ENCODE data around the gene STRA6. TPM values are rescaled to one million over a fixed set of nuclear protein-coding genes. Genes with fewer than 3 reads are reported as not detected.

Gene STRA6
- total RNA-seq, 4 donors from 2014 or later, result 0.12 TPM; not detected in 3

DNA sequence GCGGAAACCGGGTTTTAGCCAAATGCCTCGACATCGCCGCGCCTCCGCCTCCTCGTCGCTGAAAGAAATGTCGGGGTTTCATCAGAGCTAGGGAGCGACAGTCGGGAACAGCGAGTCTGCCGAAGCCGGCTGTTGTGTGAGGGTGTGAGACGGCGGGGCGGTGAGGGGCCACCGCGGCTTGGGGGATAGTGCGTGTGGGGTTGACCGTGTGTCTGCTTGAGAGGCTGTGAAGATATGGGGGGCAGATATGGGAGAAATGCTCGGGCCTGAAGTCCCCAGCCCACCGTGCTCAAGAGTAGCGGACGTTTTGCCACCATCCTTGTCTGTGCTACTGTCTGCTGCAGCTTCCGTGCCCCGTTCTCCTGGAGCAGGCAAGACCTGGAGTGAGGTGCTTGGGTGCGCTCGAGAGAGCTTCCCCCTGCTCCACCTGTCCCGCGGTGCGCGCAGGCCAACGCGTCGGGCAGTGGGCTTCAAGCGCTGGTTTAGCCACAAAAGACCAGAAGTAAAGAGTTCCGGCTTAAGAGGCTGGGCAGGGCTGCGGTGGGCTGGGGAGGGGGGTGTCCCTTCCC, 72.9 kb downstream of the STRA6 start:
- H3K4me3 ChIP-seq, result peak overlapping the region in 1 of 2 donors; percentile 46
- TF ChIP-seq POLR2AphosphoS5 (IDR thresholded peaks at IDR 0.05), result no peak
- no peak for TF ChIP-seq POLR2A (IDR thresholded peaks at IDR 0.05)
- TF ChIP-seq EP300 (IDR thresholded peaks at IDR 0.05), result no peak
- TF ChIP-seq, protein P1, sequence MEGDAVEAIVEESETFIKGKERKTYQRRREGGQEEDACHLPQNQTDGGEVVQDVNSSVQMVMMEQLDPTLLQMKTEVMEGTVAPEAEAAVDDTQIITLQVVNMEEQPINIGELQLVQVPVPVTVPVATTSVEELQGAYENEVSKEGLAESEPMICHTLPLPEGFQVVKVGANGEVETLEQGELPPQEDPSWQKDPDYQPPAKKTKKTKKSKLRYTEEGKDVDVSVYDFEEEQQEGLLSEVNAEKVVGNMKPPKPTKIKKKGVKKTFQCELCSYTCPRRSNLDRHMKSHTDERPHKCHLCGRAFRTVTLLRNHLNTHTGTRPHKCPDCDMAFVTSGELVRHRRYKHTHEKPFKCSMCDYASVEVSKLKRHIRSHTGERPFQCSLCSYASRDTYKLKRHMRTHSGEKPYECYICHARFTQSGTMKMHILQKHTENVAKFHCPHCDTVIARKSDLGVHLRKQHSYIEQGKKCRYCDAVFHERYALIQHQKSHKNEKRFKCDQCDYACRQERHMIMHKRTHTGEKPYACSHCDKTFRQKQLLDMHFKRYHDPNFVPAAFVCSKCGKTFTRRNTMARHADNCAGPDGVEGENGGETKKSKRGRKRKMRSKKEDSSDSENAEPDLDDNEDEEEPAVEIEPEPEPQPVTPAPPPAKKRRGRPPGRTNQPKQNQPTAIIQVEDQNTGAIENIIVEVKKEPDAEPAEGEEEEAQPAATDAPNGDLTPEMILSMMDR (IDR thresholded peaks at IDR 0.05), result no peak
- no peaks in the 10 kb centered on the region for H3K36me3 ChIP-seq
- WGBS, 2 donors (ENCODE audit: low coverage in 1 of 2), result 0% methylated on average over 2 to 4 of the region's 40 CpGs
- H3K27ac ChIP-seq, result peak overlapping the region in 2 of 4 donors; percentile 57 to 71
- peaks cover 0 to 16% (median 0%) of the 10 kb centered on the region in 3 donors for H3K9me3 ChIP-seq
- peaks cover 0 to 57% (median 28%) of the 10 kb centered on the region in 3 donors for H3K4me1 ChIP-seq
- no peak for ATAC-seq
- H3K27me3 ChIP-seq, result peaks cover 100% of the 10 kb centered on the region

Small RNAs within 50 kb of the gene (small RNA-seq; reads per million reads assigned to genes)
- gene RF00017, result 0 reads per million in 4 donors

Other genes with a start within 250 kb of the STRA6 start
- 10 to 100 TPM in 3 of 4 donors, 1 to 10 TPM in 1; 8.1 to 21.7 (median 13.7) TPM for gene STOML1, start 210.5 kb downstream of the STRA6 start, total RNA-seq
- 10 to 100 TPM; 24.1 to 75.1 (median 52.1) TPM for gene PML, start 208.1 kb downstream of the STRA6 start, total RNA-seq
- gene GOLGA6A, start 120.2 kb downstream of the STRA6 start, total RNA-seq, result 1 to 10 TPM in 1 of 4 donors, under 1 TPM in 2, not detected in 1; 0.15 to 1.3 (median 0.31) TPM
- gene ISLR2, start 72.2 kb downstream of the STRA6 start, total RNA-seq, result 1 to 10 TPM in 3 of 4 donors, under 1 TPM in 1; 0.54 to 5.4 (median 1.5) TPM
- gene ISLR, start 29.1 kb downstream of the STRA6 start, total RNA-seq, result 100 to 1,000 TPM in 2 of 4 donors, 10 to 100 TPM in 2; 52.6 to 152 (median 89.5) TPM
- gene CCDC33, start 33.5 kb upstream of the STRA6 start, total RNA-seq, result not detected
- gene CYP11A1, start 164.9 kb upstream of the STRA6 start, total RNA-seq, result 1 to 10 TPM in 3 of 4 donors, under 1 TPM in 1; 0.67 to 3.7 (median 2.7) TPM
- 1 to 10 TPM in 3 of 4 donors, under 1 TPM in 1; 0.93 to 2.7 (median 1.8) TPM for gene SEMA7A, start 231.2 kb upstream of the STRA6 start, total RNA-seq